RPMI7951 (cell line): ENCODE measurements around the gene CFAP299. TPM values are rescaled to one million over a fixed set of nuclear protein-coding genes. Genes with fewer than 3 reads are reported as not detected.
A peak's percentile ranks its signal among the peaks of the same experiment; 100 is the strongest.

Experiments used
- DNase-seq: peaks from one replicate; pipeline ENCODE4 v3.0.0-alpha.2; 2012; ENCODE audit warnings: low read depth
- total RNA-seq: library from RNA; depleted of rRNA; stranded (reverse); fragments of >200 nt; shearing (Covaris generic); gene quantifications from 2 replicates; pipeline ENCODE4 v1.2.3, GENCODE V29; 2014

Gene CFAP299
- total RNA-seq, 1 experiment from 2014 or later: 0.36 TPM

DNA sequence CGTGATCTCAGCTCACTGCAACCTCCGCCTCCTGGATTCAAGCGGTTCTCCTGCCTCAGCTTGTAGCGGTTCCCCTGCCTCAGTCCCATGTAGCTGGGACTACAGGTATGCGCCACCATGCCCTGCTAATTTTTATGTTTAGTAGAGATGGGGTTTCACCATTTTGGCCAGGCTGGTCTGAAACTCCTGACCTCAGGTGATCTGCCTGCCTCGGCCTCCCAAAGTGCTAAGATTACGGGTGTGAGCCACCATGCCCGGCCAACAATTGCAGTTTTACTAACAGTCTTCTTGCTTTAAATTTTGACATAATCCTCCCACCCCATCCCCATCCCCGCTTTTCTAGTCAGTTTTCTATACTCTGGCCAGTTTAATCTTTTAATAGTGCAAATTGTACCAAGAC lies 112.0 kb downstream of the CFAP299 start:
- DNase-seq: no peak

DNA sequence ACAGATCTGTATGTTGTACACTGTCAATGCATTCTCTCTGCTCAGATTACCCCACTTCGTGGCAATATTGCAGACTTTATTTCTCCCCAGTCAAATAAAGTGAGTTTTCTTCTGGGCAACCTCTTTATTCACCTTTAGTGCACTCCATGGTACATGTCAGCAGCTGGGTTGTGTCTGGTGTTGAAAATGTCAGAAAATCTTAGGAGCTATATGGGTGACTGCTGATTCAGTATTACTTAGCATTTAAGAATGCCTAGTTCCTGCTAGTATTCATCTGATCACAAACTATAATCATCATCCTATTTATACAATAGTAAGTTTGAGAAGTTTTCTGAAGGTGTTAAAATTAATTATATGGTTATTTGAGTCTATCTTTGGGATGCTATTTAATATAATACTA lies 112.5 kb downstream of the CFAP299 start:
- DNase-seq: no peak

DNA sequence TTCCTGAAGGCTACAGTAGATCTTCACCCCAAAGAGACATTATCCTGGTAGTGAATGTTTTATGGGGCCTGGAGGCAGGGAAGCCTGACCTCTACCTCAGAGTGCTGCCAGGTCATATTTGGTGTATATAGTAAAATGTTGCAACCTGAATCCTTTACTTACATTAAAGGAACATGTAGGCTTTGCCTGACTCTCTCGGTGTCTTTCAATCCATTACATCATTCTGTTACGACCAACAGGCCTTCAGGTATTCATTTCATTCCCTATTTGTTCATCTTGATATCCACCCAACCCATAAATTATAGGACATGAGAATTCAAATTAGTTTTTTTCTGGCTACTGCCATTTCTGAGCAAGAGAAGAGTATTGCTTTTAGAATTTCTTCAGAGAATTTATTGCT lies 116.5 kb downstream of the CFAP299 start:
- no peak for DNase-seq

DNA sequence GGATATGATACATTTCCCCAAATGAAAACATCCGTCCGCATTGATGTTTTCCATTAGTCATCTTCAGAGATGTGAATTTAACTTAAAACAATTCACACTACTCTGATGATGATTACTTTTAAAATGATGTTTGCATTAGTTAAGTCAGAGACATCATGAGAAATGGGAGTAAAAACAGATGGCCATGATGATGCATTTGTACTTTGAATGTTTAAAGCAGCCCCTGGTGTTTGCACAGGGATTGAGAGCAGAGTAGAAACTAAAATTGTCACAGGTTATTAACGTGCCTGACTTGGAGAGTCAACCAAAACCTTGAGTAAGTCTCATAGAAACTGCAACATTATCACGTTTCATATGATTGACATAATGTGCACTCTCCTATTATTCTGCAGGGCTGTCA lies 117.2 kb downstream of the CFAP299 start:
- no peak for DNase-seq

DNA sequence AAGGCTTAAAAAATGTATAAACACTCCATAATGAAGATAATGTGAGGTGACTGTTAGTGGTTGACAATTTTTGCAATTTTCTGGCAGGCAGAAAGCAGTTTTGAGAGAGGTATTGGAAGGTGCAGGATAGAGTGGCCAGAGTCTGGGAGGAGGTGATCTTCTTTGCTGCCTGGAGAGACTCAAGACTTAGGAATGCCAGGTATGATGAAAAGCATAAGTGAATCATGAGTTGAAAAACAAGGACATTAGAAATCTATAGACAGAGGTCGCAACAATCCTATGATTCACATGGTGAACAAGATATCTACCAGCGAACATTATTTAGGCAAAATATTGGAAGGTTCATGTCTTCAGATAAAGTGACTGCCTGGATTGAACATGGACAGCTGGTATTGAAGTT lies 118.5 kb downstream of the CFAP299 start:
- no peak for DNase-seq

DNA sequence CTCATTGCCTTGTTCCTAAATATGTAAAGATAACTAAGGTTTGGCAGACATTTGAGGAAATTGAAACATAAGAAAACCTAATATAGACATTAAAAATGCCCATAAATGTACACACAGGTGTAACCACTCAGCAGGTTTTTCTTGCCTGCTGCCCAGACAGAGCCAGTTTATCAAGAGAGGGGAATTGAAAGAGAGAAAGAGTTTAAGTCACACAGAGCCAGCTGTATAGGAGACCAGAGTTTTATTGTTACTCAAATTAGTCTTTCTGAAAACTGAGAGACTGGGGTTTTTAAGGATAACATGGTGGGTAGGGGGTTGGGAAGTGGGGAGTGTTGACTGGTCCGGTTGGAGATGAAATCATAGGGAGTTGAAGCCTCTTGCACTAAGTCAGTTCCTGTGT lies 119.0 kb downstream of the CFAP299 start:
- DNase-seq: no peak

DNA sequence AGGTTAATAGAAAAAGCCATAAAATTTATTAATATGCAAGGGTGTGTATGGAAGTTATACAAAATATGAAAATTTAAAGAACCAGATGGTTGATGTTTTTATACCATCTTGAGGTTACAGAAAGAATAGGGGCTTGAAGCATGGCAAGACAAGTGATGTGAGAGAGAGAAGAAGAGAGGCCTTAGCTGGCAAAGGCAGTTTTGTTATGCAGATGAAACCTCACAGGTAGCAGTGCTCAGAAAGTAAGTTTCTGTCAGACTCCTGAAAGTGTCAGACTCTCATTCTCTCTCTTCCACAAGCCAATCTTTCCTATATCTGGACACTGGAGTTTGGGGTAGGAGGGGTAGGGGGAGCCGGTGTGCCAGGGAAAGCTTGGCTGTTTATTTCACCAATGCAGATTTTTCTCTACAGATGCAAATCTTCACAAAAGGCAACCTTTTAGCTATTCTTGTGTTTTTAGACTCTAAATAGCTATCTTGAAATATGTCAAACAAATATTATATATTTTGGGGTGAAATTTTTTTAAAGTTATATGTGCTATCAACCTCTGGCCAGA lies 124.5 kb downstream of the CFAP299 start:
- DNase-seq: no peak

DNA sequence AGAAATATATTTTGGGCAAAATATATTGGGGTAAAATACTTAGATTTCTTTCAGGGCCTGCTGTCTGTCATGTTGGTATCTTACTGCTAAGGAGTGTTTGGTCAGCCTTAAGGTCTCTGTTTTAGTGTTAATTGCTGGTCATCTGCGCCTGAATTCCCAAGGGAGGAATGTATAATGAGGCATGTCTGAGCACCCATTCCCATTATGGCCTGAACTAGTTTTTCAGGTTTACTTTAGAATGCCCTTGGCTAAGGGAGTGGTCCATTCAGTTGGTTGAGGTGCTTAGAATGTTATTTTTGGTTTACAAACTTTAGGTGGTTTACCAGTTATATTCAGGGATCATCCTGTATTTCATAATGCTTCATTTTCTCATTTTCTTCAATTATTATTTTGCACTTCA lies 125.9 kb downstream of the CFAP299 start:
- DNase-seq: no peak

DNA sequence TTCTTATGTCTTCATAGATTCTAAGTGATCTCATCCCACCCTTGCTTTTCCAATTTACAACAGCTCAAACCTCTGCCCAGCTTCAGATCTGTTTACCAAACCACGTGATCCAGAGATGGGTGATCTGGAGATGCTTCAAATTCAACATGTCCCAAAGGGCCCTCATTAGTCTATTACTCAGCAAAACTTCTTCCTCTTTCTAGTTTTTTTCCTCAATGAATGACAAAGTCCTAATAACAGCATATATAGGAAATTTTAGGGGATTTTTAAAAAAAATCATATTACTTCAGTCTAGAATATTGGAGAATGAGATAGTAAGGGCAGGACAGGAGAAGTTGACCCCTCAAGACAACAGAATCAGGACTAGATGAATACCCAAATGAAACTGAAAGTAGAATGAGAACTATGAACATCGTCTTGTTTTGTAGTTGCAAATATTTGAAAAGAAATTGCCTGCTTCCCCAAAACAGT lies 127.1 kb downstream of the CFAP299 start:
- peak; percentile 15 for DNase-seq

DNA sequence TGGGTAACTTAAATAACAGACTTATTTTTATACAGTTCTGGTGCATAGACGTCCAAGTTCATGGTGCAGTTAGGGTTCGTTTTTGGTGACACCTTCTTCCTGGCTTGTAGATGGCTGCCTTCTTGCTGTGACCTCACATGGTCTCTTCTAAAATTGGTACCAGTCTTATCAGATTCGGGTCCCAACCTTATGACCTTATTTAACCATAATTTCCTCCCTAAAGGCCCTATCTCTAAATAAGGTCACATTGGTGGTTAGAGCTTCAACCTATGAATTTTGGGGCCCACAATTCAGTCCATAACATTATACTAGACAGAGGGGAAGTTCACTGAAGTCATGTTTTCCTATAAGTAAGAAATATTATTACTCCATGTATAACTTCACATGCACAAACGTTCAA lies 128.0 kb downstream of the CFAP299 start:
- no peak for DNase-seq

DNA sequence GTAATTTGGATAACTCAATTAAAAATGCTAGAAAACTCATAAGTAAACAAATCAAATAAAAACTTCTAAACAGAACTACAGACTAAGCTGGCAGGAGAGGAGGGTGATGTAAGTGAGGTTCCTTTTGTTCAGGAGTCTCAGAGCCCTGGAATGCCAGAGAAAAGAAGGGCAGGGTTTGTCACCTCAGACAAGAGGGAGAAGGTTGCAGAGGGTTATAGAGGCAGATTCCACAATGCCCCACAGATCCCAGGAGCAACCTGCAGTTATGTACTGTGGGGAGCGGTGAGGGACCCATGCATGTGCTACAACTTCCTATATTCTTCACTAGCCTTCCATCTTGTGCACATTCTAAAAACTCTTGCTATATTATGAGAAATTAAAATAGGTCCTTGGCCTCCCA lies 129.7 kb downstream of the CFAP299 start:
- DNase-seq: no peak

DNA sequence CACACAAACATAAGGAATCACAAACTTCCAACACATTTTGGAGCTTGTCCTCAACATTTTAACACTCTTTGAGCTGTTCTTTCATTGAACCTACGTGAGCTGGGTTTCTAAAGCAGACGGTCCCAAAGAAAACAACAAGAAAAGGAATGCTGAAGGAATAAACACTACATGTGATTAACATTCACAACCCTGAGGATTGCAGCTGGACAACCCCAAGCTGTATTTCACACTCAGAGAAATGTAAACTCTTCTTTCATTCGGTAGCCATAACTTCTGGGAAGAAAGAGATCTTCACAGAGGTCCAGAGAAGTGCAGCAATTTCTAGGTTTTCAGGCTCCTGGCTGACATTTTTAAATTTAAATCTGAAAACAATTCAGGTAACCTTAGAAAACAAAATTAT lies 130.2 kb downstream of the CFAP299 start:
- DNase-seq: no peak

DNA sequence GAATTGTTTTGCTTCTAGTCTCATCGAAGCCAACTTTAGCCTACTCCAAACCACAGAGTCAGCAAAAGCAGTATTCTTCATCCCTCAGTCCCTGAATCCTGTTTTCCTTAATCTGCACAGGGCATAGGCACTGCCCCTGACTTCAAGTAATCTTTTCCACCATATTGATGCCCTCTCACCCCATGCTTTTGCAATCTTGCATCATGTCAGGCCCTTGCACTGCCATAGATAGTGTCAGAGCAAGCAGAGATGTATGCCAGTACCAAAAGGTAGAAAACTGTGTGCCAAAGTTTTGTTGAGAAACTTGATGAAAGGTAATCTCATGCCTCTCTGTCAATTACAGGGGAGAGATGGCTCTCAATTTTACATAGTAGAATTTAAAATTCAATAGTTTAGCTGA lies 131.1 kb downstream of the CFAP299 start:
- DNase-seq: no peak

DNA sequence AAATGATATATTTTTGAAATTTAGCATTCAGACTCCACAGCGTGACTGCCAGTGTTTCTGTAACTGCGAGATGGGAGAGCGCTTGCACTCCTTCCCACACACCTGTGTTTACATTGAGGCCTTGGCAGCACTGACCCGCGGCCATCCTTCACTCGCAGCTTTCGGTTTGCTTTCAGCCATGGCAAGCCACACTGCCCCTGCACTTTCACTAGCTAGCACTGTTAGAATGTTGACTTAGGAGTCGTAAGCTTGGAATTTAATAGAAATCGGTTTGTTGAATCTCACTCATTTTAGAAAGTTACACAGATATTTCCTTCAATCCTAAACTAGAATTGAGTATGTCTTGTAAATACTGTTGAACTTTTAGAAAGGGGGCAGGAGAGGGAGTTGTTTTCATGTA lies 136.2 kb downstream of the CFAP299 start:
- no peak for DNase-seq

DNA sequence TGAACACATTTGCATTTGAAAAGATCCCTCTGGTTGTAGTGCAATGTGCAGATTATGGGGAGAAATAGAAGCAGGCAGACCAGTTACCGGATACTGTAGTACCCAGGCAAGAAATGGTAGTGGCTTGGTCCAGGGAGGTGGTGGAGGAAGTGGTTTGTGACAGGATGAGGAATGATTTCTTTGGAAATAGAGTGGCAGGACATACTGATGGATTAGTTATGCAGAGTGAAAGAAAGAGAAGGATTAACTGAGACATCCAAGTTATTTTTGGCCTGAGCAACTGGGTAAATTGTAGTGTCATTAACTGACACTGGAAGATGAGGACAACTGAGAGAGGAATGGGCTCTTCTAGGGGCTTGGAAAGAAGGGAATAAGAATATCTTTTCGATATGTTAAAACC lies 139.7 kb downstream of the CFAP299 start:
- no peak for DNase-seq

DNA sequence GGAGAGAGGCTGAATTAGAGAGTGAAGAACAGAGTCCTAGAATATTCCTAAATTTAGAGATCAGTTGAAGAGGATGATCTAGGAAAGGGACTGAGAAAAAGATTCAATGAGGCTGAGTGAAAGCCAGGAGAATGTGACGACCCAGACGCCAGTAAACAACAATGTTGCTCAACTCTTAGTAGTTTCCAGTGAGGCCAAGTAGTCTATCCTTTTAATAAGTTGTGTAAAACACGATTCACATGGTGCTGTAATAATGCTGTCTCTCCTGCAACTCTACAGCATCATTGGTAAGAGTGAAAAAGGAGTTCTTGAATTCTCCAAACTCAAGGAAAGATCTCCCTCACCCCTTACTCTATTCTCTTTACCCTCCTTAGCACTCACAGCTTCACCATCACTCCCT lies 140.3 kb downstream of the CFAP299 start:
- DNase-seq: no peak

DNA sequence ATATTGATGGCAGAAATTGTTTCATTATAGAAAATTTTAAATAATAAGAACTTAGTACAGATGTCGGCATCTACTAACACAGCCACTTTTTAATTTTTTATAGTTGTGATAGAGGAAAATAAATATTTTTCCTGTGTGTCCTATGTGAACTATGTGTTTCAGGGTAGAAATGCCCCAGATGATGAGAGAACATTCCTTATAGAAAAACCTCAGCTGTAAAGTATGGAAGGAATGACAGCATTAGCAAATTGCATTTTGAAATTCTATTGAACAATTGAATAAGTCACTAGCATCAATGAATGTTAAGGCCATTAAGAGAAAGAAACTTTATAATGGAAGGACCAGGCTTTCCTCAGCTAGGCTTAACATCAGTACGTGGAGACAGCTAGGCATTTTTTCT lies 149.2 kb downstream of the CFAP299 start:
- no peak for DNase-seq

DNA sequence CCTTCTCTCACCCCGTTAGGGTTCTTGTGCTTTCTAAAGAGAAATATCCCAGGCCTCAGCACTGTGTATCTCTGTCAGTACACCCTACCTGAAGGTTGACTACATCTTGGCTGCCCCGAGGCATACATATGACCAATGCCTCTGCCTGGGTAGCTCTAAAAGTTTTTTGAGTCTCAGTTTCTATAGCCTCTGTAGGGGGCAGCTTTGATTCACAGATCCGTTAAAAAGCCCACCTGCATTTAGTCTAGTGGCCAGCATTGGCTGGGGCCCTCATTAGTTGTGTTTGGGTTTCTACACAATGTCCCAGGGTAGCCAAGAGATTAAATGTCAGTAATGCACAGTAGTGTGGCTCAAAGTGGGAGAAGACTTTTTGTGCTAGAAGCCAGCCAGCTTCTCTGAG lies 151.1 kb downstream of the CFAP299 start:
- no peak for DNase-seq

DNA sequence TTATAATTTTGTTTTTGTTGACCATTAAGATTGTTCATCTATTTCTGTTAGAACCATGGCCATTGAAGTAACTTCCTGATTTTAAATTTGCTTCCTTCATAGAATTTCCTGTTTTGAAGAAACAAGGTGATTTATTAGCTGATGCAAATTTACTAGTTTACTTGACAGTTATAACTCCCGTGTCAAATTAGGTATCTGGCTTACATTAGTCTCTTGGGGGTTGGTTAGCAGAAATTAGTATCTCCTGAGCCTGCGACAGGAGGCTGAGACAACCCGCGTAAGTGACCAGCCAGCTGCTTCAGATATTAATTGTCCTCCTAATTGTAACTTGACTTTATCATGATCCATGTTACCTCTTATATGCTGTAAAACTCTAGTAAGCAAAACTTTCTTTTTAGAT lies 154.3 kb downstream of the CFAP299 start:
- no peak for DNase-seq

DNA sequence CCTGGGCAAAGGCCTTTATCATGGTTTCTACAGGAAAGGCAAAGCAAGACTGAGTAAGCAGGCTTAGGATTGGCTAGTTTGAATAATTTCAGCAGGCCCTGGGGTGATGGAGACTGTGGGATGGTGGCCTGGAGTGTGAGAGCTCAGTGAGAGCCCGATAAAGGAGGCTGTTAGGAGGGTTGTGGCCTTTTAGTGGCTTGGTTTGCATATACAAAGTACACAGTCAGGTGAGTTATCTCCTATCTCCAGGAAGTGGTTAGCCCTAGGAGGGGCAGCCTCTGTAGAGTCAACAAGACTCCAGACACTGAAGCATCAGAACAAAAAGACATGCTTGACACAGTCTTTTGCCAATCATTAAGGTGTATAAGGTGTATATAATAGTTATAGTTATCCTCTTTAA lies 157.2 kb downstream of the CFAP299 start:
- no peak for DNase-seq

DNA sequence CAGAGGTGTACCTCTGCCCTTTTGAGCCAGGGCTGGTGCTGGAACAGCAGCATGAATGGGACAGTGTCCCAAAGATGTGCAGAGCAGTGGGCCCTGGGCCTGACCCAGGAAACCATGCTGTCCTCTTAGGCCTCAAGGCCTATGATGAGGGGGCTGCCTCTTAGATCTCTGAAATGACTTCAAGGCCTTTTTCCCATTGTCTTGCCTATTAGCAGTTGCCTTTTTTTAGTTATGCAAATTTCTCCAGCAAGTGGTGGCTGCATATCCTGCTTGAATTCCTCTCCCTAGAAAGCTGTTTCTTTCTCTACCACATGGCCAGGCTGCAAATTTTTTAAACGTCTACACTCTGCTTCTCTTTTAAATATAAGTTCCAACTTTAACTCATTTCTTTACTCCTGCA lies 160.3 kb downstream of the CFAP299 start:
- DNase-seq: no peak

DNA sequence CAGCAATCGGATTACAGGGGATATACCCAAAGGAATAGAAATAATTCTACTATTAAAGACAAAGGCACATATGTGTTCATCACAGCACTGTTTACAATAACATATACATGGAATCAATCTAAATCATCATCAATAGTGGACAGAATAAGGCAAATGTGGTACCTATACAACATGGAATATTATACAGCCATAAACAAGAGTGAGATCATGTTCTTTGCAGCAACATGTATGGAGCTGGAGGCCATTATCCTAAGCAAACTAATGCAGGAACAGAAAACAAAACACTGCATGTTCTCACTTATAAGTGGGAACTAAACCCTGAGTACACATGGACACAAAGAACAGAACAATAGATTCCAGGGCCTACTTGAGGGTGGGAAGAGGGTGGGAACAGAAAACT lies 163.2 kb downstream of the CFAP299 start:
- no peak for DNase-seq

DNA sequence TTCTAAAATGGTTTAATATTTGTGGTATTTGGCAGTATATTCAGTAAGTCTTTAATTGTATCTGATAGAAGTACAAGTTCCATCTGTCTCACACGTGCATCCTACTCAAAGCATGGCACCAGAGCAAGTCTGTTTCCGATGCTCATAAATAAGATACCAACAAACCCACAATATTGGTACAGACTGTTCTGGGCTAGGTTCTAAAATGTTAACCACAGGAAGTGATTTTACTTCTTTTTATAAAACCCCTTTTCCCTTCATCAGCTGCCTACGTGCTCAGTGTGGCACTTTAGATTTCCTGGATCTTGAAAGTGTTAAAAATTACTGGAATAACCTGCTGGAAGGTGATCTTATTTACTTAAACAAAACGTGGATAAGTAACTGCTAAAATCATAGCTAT lies 165.1 kb downstream of the CFAP299 start:
- peak; percentile 3 for DNase-seq

DNA sequence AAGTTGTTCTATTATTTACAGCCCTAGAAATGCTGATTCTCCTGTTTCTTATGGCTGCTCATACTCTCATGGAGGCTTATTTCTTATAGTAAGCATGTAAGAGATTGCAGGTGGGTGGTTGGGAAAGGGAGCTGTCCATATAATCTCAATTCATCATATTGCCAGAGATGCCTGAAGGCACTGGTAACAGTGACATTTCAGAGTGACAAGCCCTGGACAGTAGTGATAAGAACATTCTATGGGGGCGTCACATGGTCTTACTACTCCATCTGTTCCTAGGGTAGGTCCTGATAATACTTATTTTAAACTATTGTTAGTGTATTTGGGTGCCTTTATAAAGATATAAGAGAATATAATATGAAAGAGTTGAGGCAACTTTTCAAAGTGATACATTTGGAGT lies 171.5 kb downstream of the CFAP299 start:
- no peak for DNase-seq

DNA sequence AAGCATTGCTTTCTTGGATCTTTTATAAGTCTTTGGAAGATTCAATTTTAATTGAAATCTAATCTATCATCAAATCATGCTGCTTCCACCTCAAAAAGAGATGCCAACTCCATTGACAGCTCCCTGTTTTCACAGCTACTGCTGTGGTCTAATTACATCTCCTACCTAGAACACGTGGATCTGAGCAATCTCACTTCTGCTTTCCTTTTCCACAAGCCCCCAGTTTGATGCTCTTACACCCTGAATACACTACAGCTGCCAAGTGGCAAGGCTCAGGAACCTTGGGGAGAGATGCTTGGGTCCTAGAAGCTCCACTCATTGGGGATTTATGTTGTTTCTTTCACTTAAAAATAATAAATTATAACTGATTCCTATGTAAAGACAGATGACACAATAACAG lies 172.0 kb downstream of the CFAP299 start:
- no peak for DNase-seq
